H9 (cell line): ENCODE data around the gene OR4S2. TPM values are rescaled to one million over a fixed set of nuclear protein-coding genes. Genes with fewer than 3 reads are reported as not detected.

ENCODE experiments used
- DNase-seq: peaks from one replicate; pipeline ENCODE4 v3.0.0-alpha.2; 2017
- H2AFZ ChIP-seq: one replicate; pipeline ENCODE4 v1.6.1; 2013; ENCODE audit warnings: mild to moderate bottlenecking, low read length, control low read depth, moderate library complexity
- H2AK5ac ChIP-seq: 2 replicates; pipeline ENCODE4 v1.6.1; 2013; ENCODE audit warnings: low read length, control low read depth, mixed read lengths; ENCODE audit not compliant: insufficient read length
- H2BK120ac ChIP-seq: one replicate; pipeline ENCODE4 v1.6.1; 2013; ENCODE audit warnings: low read depth, mild to moderate bottlenecking, low read length, control low read depth, inconsistent platforms; ENCODE audit not compliant: poor library complexity, severe bottlenecking
- H2BK12ac ChIP-seq: 2 replicates; pipeline ENCODE4 v1.6.1; 2013; ENCODE audit warnings: low read length, control low read depth, mixed read lengths, low read depth; ENCODE audit not compliant: insufficient read length
- H2BK15ac ChIP-seq: 2 replicates; pipeline ENCODE4 v1.6.1; 2013; ENCODE audit warnings: low read depth, low read length, control low read depth
- H2BK20ac ChIP-seq: one replicate; pipeline ENCODE4 v1.6.1; 2013; ENCODE audit warnings: low read depth, mild to moderate bottlenecking, low read length, control low read depth, inconsistent platforms; ENCODE audit not compliant: poor library complexity, severe bottlenecking
- H2BK5ac ChIP-seq: 2 replicates; pipeline ENCODE4 v1.6.1; 2013; ENCODE audit warnings: low read length, control low read depth, mixed read lengths; ENCODE audit not compliant: insufficient read length
- H3K14ac ChIP-seq: 2 replicates; pipeline ENCODE4 v1.6.1; 2013; ENCODE audit warnings: low read length, control low read depth; ENCODE audit not compliant: insufficient read depth
- H3K18ac ChIP-seq: 2 replicates; pipeline ENCODE4 v1.6.1; 2013; ENCODE audit warnings: low read depth, mild to moderate bottlenecking, mixed read lengths, low read length, control low read depth; ENCODE audit not compliant: insufficient read length
- H3K23ac ChIP-seq: 2 replicates; pipeline ENCODE4 v1.6.1; 2013; ENCODE audit warnings: low read length, control low read depth, mixed read lengths, low read depth; ENCODE audit not compliant: insufficient read length
- H3K23me2 ChIP-seq: 2 replicates; pipeline ENCODE4 v1.6.1; 2013; ENCODE audit warnings: low read depth, mild to moderate bottlenecking, mixed read lengths, low read length, control low read depth; ENCODE audit not compliant: insufficient read length, poor library complexity, severe bottlenecking
- H3K27ac ChIP-seq: 2 replicates; pipeline ENCODE4 v1.5.1; 2013; ENCODE audit warnings: low read length, control low read depth, mixed read lengths, low read depth; ENCODE audit not compliant: insufficient read length
- H3K27me3 ChIP-seq: 2 replicates; pipeline ENCODE4 v1.6.1; 2013; ENCODE audit warnings: low read length, control low read depth, inconsistent platforms; ENCODE audit not compliant: insufficient read depth
- H3K4ac ChIP-seq: 2 replicates; pipeline ENCODE4 v1.6.1; 2013; ENCODE audit warnings: low read depth, mild to moderate bottlenecking, control low read depth, inconsistent platforms, low read length, moderate library complexity
- H3K4me1 ChIP-seq: 2 replicates; pipeline ENCODE4 v1.6.1; 2013; ENCODE audit warnings: low read length, control low read depth, inconsistent platforms; ENCODE audit not compliant: insufficient read depth
- H3K4me2 ChIP-seq: 2 replicates; pipeline ENCODE4 v1.6.1; 2013; ENCODE audit warnings: low read length, control low read depth, mixed read lengths; ENCODE audit not compliant: insufficient read length, insufficient read depth
- H3K56ac ChIP-seq: 2 replicates; pipeline ENCODE4 v1.6.1; 2013; ENCODE audit warnings: low read depth, mild to moderate bottlenecking, mixed read lengths, low read length, control low read depth; ENCODE audit not compliant: insufficient read length
- H3K79me1 ChIP-seq: 2 replicates; pipeline ENCODE4 v1.6.1; 2013; ENCODE audit warnings: low read depth, mild to moderate bottlenecking, moderate library complexity, low read length, control low read depth, inconsistent platforms; ENCODE audit not compliant: insufficient read depth, poor library complexity, severe bottlenecking
- H3K79me2 ChIP-seq: 2 replicates; pipeline ENCODE4 v1.6.1; 2013; ENCODE audit warnings: low read length, control low read depth, inconsistent platforms; ENCODE audit not compliant: insufficient read depth
- H3K9ac ChIP-seq: 2 replicates; pipeline ENCODE4 v1.6.1; 2013; ENCODE audit warnings: low read length, control low read depth, mixed read lengths; ENCODE audit not compliant: insufficient read length; ENCODE audit errors: extremely low read depth
- H3K9me3 ChIP-seq: one replicate; pipeline ENCODE4 v1.6.1; 2013; ENCODE audit warnings: low read depth, low read length, inconsistent platforms; ENCODE audit not compliant: control insufficient read depth
- H3T11ph ChIP-seq: one replicate; pipeline ENCODE4 v1.6.1; 2013; ENCODE audit warnings: mild to moderate bottlenecking, low read length, control low read depth, inconsistent platforms
- H4K20me1 ChIP-seq: one replicate; pipeline ENCODE4 v1.6.1; 2013; ENCODE audit not compliant: control insufficient read depth, insufficient read length, insufficient read depth
- H4K5ac ChIP-seq: 2 replicates; pipeline ENCODE4 v1.6.1; 2013; ENCODE audit warnings: low read depth, mild to moderate bottlenecking, mixed read lengths, low read length, control low read depth; ENCODE audit not compliant: insufficient read length
- H4K8ac ChIP-seq: replicated peaks from 2 replicates; pipeline ENCODE4 v1.6.1; 2013; ENCODE audit warnings: low read length, control low read depth, mixed read lengths, low read depth; ENCODE audit not compliant: insufficient read length
- H4K91ac ChIP-seq: 2 replicates; pipeline ENCODE4 v1.6.1; 2013; ENCODE audit warnings: low read depth, mild to moderate bottlenecking, moderate library complexity, mixed read lengths, low read length, control low read depth; ENCODE audit not compliant: insufficient read length
- H3K27ac Mint-ChIP-seq, 3 experiments: 2 replicates in 2 of 3; 3 replicates in 1 of 3; pipeline ENCODE4 v1.8.0; 2020 to 2021; ENCODE audit warnings: mixed read lengths in 3 of 3, mild to moderate bottlenecking in 1 of 3, moderate library complexity in 1 of 3
- H3K27me3 Mint-ChIP-seq: 2 replicates; pipeline ENCODE4 v1.8.0; 2021; ENCODE audit warnings: low read depth, mild to moderate bottlenecking, moderate library complexity, mixed read lengths
- H3K36me3 Mint-ChIP-seq, 3 experiments: 2 replicates in 2 of 3; 3 replicates in 1 of 3; pipeline ENCODE4 v1.8.0; 2020 to 2021; ENCODE audit warnings: low read depth in 3 of 3, mixed read lengths in 3 of 3; ENCODE audit not compliant: insufficient read depth in 1 of 3
- H3K4me1 Mint-ChIP-seq, 2 experiments: 2 replicates each; pipeline ENCODE4 v1.8.0; 2020; ENCODE audit warnings: mixed read lengths in 2 of 2
- H3K4me3 Mint-ChIP-seq, 2 experiments: 2 replicates in 1 of 2; 3 replicates in 1 of 2; pipeline ENCODE4 v1.8.0; 2020 to 2021; ENCODE audit warnings: mild to moderate bottlenecking in 2 of 2, mixed read lengths in 2 of 2, moderate library complexity in 1 of 2
- H3K9me3 Mint-ChIP-seq, 2 experiments: 2 replicates in 1 of 2; 3 replicates in 1 of 2; pipeline ENCODE4 v1.8.0; 2020; ENCODE audit warnings: mild to moderate bottlenecking in 2 of 2, mixed read lengths in 2 of 2, moderate library complexity in 1 of 2
- WGBS: extraction: QIAGEN DNeasy Blood & Tissue Kit; methylation state at CpG from one replicate; pipeline ENCODE4 v1.1.7; 2013; ENCODE audit warnings: missing lambda C conversion rate, low lambda C conversion rate, mixed read lengths; ENCODE audit not compliant: insufficient read length; ENCODE audit errors: extremely low coverage; 5-methylcytosine and 5-hydroxymethylcytosine counted together
- long read RNA-seq: library from polyadenylated mRNA; unstranded; transcript quantifications from one replicate; pipeline ENCODE4 v2.0.0, GENCODE V29; 2020
- total RNA-seq: library from RNA; stranded (reverse); gene quantifications from 2 replicates; pipeline ENCODE4 v1.2.1, GENCODE V29; 2021
- TF ChIP-seq, protein P1 (sequence below): fragments of 200-600 bp; sonication (generic); conservative IDR thresholded peaks from 3 replicates; pipeline ENCODE4 v1.8.0; 2021; ENCODE audit warnings: antibody characterized with exemption, mild to moderate bottlenecking

Gene OR4S2, protein sequence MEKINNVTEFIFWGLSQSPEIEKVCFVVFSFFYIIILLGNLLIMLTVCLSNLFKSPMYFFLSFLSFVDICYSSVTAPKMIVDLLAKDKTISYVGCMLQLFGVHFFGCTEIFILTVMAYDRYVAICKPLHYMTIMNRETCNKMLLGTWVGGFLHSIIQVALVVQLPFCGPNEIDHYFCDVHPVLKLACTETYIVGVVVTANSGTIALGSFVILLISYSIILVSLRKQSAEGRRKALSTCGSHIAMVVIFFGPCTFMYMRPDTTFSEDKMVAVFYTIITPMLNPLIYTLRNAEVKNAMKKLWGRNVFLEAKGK
- total RNA-seq = not detected in 2 replicates
- long read RNA-seq = 0 reads

DNA sequence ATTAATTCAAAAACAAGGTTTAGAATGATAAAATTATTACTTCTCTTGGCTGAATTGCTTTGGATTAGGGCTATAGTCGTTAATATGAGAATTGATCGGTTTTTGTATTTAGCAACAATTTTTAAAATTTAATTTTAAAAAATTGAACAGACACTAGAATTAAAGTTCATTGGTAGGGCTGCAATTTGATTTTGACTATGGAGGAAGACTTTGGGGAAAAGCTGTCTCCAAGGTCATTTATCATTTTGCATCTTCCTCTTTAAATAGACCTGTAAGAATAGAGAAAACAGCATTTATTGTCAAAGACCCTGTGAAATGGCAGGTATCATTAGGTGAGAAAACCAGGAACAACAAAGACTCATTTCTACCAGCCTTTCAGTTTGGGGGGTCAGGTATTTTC lies at the start of gene OR4S2:
OR4S2 (plus strand) TSS at position 301 of the 400 bp plus-strand sequence. CDS start 2,577 bp downstream, outside the sequence.
- no peak within 1 kb of the TSS for H3K23ac ChIP-seq
- WGBS = no CpG with 5 or more reads among the region's 2 CpGs
- Mint-ChIP-seq H3K9me3 (peaks cover 59 to 73% of the 10 kb centered on the region in 2 experiments), H3K4me1 (no peaks in the 10 kb centered on the region), H3K36me3 (no peaks in the 10 kb centered on the region; a peak in 1 of 7 replicates), H3K27me3 (no peaks in the 10 kb centered on the region), H3K4me3 (no peak within 1 kb of the TSS), H3K27ac (no peak within 1 kb of the TSS)
- no peaks in the 10 kb centered on the region for H4K20me1 ChIP-seq
- H4K91ac ChIP-seq = no peak within 1 kb of the TSS
- H2BK20ac ChIP-seq = no peak within 1 kb of the TSS
- H3K27me3 ChIP-seq = no peaks in the 10 kb centered on the region
- no peaks in the 10 kb centered on the region for H3K4me1 ChIP-seq
- no peak within 1 kb of the TSS for H3K18ac ChIP-seq
- H2BK15ac ChIP-seq = no peak within 1 kb of the TSS
- no peak within 1 kb of the TSS for H2AK5ac ChIP-seq
- H3K14ac ChIP-seq = no peak within 1 kb of the TSS
- H2AFZ ChIP-seq = no peak within 1 kb of the TSS
- peaks cover 32% of the 10 kb centered on the region for H3K9me3 ChIP-seq
- H2BK120ac ChIP-seq = no peak within 1 kb of the TSS
- H3K79me1 ChIP-seq = no peaks in the 10 kb centered on the region
- no peak within 1 kb of the TSS for H3K9ac ChIP-seq
- H3K79me2 ChIP-seq = no peaks in the 10 kb centered on the region
- no peak within 1 kb of the TSS for H4K5ac ChIP-seq
- DNase-seq = no peak
- no peak within 1 kb of the TSS for H4K8ac ChIP-seq
- TF ChIP-seq, protein P1, sequence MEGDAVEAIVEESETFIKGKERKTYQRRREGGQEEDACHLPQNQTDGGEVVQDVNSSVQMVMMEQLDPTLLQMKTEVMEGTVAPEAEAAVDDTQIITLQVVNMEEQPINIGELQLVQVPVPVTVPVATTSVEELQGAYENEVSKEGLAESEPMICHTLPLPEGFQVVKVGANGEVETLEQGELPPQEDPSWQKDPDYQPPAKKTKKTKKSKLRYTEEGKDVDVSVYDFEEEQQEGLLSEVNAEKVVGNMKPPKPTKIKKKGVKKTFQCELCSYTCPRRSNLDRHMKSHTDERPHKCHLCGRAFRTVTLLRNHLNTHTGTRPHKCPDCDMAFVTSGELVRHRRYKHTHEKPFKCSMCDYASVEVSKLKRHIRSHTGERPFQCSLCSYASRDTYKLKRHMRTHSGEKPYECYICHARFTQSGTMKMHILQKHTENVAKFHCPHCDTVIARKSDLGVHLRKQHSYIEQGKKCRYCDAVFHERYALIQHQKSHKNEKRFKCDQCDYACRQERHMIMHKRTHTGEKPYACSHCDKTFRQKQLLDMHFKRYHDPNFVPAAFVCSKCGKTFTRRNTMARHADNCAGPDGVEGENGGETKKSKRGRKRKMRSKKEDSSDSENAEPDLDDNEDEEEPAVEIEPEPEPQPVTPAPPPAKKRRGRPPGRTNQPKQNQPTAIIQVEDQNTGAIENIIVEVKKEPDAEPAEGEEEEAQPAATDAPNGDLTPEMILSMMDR = no peak
- H3K4ac ChIP-seq = no peak within 1 kb of the TSS
- H3K56ac ChIP-seq = no peak within 1 kb of the TSS
- no peak within 1 kb of the TSS for H2BK12ac ChIP-seq
- H3K23me2 ChIP-seq = no peaks in the 10 kb centered on the region
- H3K27ac ChIP-seq = no peak within 1 kb of the TSS
- no peak within 1 kb of the TSS for H3T11ph ChIP-seq
- no peak within 1 kb of the TSS for H3K4me2 ChIP-seq
- H2BK5ac ChIP-seq = no peak within 1 kb of the TSS
